SW 1271 (cell line): Measurements from ENCODE around the gene SLC17A9.

Experiments
- DNase-seq, 2 experiments: peaks; one replicate each; lab custom pipeline; 2025; lab: John Stamatoyannopoulos, UW

The SLC17A9 gene, protein sequence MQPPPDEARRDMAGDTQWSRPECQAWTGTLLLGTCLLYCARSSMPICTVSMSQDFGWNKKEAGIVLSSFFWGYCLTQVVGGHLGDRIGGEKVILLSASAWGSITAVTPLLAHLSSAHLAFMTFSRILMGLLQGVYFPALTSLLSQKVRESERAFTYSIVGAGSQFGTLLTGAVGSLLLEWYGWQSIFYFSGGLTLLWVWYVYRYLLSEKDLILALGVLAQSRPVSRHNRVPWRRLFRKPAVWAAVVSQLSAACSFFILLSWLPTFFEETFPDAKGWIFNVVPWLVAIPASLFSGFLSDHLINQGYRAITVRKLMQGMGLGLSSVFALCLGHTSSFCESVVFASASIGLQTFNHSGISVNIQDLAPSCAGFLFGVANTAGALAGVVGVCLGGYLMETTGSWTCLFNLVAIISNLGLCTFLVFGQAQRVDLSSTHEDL

DNA sequence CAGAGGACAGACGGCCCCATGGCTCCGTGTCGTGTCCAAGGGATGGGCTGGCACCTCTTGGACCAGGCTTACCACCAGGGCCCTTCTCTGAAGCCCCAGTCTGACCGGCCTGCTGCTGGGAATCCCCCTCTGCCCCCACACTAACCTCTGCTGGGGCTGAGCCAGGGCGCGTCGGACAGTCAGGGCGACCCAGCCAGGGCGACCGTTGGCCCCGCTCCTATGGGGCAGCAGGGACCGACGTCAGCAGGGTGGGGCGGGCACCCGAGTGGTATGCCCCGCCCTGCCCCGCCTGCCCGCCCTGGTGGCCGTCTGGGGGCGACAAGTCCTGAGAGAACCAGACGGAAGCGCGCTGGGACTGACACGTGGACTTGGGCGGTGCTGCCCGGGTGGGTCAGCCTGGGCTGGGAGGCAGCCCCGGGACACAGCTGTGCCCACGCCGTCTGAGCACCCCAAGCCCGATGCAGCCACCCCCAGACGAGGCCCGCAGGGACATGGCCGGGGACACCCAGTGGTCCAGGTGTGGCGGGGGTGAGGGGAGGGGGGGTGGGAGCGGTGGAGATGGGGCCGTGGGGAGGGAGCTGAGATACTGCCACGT is at the start of gene SLC17A9:
TSS of gene SLC17A9 (plus strand) at position 337 of the 595 bp plus-strand sequence. CDS start at position 459, 122 bp downstream.
- no peak for DNase-seq

DNA sequence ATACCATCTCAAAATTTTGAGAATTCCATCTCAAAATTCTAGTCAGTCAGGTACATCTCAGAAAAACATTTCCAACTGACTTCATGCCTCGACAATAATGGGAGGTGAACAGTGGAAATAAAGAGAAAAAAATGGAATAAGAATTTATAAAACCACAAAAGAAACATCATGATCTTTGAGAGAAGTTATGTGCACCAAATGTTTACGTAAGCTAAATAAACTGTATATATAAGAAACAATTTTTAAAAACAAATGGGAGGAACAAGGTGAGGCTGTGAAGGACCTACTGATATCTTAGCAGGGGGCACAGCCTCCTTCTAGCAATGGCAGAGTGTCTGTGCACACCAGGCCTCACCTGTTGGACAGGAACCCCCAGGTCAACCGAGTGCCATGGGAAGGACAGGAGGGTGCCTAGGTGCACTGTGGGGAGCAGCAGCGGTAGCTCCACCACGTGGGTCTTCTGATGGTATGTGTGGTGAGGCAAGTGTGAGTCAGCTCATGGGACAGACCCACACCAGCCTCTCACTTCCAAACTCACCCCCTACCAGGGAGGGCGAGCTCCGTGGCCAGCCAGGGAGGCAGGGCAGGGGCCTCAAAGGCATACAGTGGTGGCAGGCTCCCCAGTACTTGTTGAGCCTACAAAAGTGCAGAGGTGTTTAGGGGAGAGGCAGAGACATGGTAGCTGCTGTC is 49.4 kb upstream of the SLC17A9 start:
- DNase-seq: no peak

DNA sequence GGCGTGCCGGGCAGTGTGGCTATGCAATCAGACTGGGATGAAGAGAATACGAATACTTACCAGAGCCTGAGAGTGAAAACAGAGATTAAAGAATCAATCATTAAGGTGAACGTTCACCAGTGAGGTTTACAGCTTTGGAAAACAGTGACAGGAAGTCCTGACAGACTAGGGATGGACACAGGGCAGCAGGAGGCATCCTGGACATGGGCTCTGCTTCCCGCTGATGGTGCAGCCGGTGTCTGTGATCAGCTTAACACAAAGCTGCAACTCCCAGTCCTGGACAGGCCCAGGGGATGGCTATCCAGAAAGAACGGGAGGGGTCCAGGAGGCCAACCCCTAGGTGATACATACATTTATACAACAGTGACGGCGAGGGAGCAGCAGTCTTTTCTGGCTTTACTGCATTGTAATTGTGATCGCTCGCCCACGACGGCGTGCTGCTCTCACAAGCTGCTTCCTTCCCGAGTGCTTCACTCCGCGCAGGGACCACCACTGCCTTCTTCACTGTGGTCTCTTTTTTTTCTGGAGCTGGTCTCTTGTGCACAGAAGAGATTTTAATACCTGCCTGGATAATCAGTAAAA is 46.9 kb upstream of the SLC17A9 start:
- DNase-seq: no peak

DNA sequence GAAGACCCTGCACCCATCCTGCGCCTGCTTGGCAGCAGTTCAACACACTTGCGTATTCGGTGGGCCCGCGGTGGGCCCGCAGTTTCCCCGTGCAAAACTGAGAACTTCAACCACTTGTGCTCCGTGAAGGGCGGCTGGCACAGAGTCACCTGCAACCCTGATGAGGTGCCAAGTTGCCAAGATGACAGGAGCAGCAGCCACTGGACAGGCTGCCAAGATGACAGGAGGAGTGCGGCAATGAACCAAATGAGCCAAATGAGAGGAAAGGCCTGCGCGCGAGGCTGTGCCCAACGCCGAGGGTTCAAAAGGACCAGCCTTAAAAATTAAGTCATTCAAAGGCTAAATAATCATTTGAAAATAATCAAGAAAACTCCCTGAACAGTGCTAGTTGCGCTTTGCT is 46.3 kb upstream of the SLC17A9 start:
- no peak for DNase-seq

DNA sequence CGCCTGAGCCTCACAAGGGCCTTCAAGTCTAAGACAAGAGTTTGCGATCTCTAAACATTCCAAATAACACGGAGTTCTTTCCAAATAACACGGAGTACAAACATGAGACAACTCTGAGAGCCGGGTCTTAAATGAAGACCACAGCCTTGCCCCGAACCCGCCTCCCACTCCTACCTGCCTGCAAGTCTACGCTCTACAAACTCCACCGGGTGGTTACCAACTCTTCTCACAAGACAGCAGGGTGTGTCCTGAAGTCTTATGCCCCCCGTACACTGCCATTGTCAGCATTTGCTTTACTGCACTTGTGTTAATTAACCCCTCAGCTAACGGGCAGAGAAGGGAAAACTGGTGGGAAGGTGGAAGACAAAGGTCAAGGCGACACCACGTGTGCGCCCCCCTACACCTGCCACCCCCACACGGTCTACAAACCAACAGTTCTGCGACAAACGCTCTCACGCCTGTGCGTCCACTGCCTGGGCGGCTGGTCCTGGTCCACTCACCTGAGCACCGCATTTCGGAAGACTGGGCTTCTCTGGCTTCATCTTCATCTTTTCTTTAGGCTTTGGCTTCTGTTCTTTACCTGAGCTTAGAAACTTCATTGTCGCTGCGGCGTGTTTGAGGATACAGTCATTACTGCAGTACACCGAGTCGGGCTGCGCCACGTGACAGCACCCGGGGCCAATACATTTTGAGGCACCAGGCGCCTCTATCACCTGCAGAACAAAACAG is 45.7 kb upstream of the SLC17A9 start:
- no peak for DNase-seq

DNA sequence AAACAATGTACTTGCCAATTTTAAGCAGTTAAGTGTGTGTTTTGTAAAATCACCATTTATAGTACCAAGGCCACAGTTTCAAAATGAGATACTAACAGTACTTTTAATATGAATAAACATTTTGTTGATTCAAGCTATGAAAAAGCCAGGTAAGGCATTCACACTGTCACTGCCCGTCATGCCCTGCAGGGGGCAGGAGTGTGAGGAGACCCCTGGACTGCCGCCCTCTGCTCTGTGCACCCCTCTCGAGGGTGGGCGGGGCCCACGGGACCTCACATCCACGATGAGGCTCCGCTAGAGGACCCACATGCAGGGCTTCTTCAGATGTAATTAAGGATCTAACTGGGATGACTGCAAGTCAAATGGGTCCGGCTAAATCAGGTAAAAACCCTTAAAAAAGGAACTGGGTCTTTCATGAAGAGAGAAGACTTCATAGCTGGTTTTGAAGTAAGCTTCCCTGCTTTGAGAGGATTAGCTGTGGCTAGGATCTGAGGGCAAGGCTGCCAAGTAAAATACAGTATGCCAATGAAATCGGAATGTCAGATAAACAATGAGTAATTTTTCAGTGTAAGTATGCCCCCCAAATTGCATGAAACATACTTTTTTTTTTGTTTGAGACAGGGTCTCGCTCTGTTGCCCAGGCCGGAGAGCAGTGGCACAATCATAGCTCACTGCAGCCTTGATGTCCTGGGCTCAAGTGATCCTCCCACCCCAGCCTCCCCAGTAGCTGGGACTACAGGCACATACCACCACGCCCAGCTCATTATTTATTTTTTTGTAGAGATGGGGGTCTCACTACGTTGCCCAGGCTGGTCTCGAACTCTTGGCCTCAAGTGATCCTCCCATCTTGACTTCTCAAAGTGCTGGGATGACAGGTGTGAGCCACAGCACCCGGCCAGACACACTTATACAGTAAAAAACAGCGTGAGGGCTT is 44.9 kb upstream of the SLC17A9 start:
- DNase-seq: no peak

DNA sequence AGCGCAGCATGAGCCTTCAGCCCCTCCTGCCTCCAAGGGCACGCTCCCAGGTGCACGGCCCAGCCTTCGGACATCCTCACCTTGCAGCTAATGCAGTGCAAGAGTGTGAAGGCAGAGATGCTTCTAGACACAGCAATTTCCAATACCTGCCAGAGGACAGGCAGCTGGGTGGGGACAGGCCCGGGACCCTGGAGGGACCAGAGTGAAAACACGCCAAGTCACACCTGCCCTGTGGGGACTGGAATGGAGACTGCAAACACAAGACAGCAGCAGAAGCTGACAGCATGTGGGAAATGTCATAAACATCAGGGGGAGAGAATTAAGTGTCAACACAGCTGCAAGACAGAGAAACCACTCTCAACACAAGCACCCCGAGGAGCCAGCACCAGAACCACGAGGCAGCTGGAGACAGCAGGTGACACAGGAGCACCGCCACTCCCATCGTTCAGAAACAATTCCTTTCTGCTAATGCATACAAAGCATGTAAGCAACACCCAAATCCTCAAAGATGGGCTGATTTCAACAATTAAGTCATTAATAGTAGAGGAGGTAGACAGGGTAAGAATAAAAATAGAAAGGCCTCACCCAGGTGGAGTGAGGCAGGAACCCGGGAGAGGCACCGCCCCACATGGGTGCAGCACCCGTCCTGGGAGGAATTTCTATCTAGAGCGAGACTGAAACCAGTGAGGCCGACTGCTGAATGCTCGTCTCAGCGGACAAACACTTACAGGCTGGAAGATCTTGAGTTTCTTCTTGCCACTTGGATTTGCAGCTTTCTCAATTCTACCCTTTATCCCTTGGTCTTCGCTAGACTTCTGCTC is 43.3 kb upstream of the SLC17A9 start:
- no peak for DNase-seq

DNA sequence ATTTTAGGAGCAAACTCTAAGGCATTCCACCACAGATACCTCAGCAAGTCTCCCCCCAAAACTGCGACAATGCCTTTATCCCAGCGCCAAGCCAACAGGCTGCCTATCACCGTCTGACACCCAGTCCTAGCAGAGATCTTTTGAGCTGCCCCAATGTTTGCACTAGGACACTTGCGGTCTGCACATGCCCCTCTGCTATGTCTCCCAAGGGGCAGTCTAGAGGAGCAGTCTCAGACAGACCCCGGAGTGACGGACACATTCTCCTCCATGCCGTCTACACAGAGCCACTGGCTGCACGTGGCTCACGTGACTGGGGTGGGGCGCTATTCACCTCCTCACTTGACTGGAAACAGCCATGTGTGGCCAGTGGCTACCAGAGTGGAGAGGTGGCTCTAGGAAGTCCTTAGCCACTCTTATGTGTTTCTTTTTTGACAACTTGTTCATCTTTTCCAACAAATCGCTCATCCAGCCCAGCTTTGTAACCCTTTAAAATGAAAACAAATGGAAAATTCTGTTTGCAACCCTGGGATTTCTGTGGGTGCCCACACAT is 42.2 kb upstream of the SLC17A9 start:
- no peak for DNase-seq

DNA sequence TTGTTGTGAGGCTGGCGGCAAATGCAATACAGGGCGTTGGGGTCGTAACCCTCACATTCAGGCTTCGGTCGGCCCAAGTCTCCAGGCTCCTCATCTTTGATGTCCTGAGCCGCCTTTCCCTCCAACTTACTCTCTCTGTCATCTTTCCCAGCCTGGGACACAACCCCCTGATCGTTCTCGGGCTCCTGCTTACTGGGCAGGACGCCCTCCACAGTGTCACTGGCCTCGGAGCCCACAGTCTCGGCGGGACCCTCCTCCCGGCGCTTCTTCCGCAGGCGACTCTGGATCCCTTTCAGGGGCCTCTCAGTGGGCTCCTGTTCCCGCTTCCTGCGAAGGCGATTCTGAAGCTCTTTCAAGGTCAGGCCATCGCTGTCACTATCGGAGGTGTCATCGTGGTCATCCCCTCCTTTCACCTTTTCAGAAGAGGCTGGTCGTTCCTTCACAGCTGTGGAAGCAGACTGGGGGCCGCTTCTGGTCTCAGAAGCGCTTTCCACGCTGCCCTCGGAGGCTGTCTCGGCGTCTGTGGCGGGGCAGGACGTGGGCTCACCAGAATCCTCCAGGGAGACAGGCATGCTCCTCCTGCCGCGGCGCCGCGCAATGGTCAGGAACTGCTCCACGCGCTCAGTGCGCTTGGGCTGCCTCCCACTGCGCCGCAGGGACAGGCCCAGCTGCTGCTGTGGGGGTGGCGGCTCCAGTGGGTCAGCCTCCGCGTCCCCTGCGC is 41.6 kb upstream of the SLC17A9 start:
- no peak for DNase-seq

DNA sequence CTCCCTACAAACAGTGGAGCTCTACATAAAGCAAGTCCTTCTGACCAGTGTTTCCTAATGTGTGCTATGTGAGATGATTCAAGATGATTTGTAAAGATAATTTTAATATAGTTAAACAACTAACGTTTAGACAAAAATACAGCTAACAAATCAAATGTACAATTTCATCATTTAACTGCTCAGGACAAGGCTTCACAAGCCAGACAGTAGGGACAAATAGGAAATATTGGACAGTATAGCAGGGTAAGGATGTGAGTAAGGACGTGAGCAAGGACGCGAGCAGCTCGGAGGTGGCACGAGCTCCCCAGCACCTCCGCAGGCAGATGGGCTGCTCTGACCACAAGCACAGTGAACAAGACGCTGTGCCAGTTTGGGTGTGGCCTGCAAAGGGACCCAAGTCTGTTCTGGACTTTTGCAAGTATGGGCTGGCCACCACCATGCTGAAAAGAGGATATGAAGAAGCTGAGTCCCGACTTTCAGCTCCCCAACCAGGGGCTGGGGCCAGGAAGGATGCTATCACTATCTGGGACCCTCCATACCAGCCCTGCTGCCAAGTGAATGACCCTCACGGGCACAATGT is 40.7 kb upstream of the SLC17A9 start:
- no peak for DNase-seq

DNA sequence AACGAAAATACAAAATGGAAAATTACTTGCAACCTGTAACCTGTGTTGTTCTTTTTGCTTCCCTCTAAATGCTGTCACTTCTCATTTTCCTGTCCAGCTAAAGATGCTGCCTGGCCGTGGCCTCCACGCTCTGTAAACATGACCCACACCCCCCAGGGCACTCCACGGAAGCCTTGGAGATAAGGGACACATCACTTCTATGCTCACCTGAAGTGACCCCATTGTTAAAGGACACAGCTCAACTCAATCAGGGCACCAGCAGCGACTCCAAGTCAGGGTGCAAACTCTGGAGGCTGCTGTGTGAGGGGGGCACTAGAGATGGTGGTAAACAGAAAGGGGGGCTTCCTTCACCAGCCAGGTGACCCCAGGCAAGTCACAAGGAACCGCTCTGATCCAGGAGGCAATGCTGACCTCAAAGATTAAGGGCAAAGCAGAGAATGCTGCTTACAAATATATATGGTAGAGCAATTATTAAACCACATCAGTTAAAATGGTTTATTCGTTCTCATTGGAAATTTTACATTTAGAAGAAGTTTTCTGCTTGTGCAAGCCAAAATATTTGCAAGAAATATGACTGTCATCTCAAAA is 39.4 kb upstream of the SLC17A9 start:
- no peak for DNase-seq

DNA sequence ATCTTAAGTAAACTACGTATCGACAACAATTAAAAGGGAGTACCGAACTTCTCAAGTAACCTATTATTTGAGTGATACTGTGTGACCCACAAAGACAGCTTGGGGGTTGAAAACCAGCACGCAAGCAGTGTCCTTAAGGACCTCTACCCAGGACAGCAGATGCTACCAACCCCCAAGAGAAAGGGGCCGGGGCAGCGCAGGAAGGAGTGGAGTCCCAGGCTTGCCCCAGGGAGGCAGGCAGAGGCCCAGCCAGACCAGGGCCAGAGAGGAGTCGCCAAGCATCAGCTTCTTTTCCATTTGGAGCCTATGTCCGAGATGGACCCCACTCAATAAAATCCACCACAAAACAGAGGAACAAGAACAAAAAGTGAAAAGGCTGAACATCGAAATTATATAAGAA is 38.1 kb upstream of the SLC17A9 start:
- DNase-seq: no peak

DNA sequence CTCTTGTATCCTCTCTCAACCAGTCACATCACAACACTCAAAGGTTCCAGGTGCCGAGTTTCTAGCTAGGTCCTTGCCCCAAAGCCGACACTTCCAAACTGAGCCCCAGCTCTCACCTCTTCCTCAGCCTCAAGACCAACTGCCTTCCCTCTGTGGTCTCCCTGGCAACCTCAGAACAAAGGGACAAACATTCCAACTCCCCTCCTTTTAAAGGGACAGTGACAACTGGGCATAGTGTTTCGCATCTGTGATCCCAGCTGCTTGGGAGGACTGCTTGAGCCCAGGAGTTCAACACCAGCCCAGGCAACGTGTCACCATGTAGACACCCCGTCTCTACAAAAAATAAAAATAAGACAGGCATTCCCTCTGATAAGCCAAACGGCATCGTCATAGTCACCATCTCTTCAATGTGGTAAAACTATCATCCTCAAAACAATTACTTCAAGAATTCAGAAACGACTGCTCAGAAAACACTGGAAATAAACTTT is 37.5 kb upstream of the SLC17A9 start:
- peak in 1 of 2 experiments; percentile 17 for DNase-seq

DNA sequence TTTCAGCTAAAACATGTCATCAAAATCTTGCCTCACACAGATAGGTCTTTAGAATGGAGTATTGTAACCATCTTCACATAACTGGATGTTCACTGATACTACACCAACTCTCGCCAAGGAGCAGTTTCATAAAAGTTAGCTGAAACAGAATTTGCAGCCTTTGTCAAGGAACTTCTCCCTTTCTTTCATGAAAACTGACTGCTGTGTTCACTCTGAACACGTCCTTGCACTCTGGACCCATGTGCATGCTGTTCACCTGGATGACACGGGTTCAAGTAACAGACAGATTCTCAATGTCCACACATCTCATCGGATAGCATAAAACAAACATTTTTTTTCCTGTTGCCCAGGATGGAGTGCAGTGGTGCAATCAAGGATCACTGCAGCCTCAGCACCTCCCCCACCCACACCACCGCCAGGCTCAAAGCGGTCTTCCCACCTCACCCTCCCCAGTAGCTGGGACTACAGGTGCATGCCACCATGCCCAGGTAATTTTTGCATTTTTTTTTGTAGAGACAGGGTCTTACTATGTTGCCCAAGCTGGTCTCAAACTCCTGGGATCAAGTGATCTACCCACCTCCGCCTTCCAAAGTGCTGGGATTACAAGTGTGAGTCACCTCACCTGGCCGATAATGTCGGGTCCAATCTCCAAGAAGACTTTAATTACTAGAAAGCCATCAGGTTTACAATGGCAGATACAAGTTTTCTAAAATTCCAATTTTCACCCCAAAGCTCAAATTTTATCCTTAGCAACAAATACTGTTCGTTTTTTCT is 35.6 kb upstream of the SLC17A9 start:
- no peak for DNase-seq

DNA sequence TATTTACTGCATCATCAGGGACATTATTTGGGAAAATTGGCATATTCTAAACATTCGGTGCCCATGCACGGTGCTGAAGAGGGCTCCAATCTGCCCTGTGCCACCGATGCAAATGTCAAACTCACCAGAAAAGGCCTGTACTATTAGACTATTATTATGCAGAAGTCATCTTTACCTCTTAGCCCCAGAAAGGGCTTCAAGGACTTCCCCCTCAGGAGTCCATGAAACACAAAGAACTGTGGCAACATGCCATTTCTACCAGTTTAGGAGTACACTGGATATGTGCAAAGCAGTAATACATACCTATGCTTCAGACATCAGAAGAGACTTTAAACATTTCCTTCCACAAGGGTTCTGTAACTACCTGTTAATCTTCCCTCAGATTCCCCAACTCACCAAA is 34.8 kb upstream of the SLC17A9 start:
- no peak for DNase-seq

DNA sequence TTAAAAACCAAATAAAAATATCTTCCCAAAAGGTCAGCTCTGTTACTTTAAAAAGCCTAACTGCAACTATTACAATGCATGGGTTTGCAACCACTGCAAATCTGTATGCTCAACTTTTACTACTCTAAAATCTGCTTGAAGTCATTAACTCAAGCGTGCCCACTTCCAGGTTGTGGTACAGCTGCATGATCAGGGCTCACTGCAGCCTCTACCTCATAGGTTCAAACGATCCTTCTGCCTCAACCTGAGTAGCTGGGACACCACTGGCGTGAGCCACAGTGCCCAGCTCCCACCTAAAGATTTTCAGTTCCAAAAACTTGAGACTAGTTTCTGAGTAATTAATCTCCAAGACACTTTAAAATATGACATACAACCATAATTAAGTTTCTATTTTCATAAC is 34.4 kb upstream of the SLC17A9 start:
- DNase-seq: no peak

DNA sequence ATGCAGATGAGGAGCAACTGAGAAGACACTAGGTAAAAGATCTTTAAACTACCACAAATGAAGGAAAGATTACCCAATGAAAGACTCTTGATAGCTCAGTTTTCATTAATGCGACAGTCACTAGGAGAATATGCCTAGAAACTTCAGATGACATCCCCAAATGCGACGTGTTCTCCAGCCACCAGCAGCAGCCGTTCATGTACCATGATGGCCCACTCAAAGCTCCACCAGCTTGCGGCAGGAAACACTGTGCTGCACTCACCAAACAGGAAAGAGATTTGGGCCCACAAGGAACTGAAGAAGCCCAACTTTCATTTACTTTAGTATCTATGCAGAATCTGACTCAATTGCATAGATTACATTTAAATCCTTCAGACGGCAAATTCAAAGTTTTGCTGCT is 33.7 kb upstream of the SLC17A9 start:
- DNase-seq: no peak
